GM12865 (cell line): ENCODE data around the gene TKTL1.

Source experiments
- DNase-seq: peaks from one replicate; pipeline ENCODE4 v3.0.0; 2010; ENCODE audit warnings: low read depth
- H3K4me3 ChIP-seq: 2 replicates; pipeline ENCODE4 v1.5.1; 2011; ENCODE audit warnings: mild to moderate bottlenecking, low read depth, low read length, control low read depth
- TF ChIP-seq, protein P1 (sequence below): IDR thresholded peaks from 2 replicates; pipeline ENCODE4 v1.5.1; 2011; ENCODE audit warnings: low read length, control low read depth, low read depth, inconsistent platforms; ENCODE audit not compliant: insufficient read depth; ENCODE audit errors: missing control alignments

Gene TKTL1

GRCh38 chrX:154362085-154362742, 66.6 kb downstream of the TKTL1 start:
- no peak for DNase-seq
- TF ChIP-seq, protein P1, sequence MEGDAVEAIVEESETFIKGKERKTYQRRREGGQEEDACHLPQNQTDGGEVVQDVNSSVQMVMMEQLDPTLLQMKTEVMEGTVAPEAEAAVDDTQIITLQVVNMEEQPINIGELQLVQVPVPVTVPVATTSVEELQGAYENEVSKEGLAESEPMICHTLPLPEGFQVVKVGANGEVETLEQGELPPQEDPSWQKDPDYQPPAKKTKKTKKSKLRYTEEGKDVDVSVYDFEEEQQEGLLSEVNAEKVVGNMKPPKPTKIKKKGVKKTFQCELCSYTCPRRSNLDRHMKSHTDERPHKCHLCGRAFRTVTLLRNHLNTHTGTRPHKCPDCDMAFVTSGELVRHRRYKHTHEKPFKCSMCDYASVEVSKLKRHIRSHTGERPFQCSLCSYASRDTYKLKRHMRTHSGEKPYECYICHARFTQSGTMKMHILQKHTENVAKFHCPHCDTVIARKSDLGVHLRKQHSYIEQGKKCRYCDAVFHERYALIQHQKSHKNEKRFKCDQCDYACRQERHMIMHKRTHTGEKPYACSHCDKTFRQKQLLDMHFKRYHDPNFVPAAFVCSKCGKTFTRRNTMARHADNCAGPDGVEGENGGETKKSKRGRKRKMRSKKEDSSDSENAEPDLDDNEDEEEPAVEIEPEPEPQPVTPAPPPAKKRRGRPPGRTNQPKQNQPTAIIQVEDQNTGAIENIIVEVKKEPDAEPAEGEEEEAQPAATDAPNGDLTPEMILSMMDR: no peak
- no peak overlapping the region for H3K4me3 ChIP-seq

GRCh38 chrX:154363706-154364439, 68.3 kb downstream of the TKTL1 start:
- DNase-seq: no peak
- TF ChIP-seq, protein P1: no peak
- H3K4me3 ChIP-seq: no peak overlapping the region

- H3K4me3 ChIP-seq: no peak overlapping the region
- DNase-seq: no peak
- TF ChIP-seq, protein P1: no peak
Observed at GRCh38 chrX:154365052-154365600, 69.5 kb downstream of the TKTL1 start.

DNA sequence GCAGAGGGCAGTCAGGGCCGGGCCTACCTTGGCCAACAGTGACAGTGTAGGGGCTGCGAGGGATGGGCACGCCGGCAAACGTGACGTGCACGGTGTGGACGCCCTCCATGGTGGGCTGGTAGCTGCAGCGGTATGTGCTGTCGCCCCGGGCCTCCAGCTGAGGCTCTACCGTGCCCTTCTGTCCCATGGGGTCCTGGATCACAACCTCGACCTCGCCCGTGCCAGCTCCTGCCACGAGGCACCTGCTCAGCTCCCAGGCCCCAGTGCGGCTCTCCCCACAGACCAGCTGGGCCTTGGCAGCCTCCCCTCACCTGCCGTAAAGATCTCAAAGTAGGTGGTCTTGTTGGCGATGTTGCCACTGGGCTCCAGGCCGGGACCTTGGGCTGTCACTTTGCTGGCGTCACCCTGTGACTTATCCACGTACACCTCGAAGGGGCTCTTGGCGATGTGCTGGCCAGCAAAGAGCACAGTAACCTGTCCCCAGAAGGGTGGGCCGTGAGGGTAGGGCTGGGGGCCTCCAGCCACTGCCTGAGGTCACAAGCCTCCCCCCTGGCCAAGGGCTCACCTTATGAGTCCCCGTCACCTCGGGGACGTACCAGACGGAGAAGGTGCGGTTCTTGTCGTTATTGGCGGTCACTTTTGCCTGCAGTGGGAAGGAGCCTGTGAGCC, 70.5 kb downstream of the TKTL1 start:
- DNase-seq: no peak
- TF ChIP-seq, protein P1: no peak
- H3K4me3 ChIP-seq: no peak overlapping the region

GRCh38 chrX:154366666-154367055, 71.1 kb downstream of the TKTL1 start:
- H3K4me3 ChIP-seq: no peak overlapping the region
- no peak for DNase-seq
- TF ChIP-seq, protein P1: no peak

GRCh38 chrX:154367474-154368308, 72.1 kb downstream of the TKTL1 start:
- H3K4me3 ChIP-seq: no peak overlapping the region; the same call in 1 of the 2 replicates
- DNase-seq: no peak

More at GRCh38 chrX:154367474-154368308, 72.1 kb downstream of the TKTL1 start:
- TF ChIP-seq, protein P1: no peak
